Measurements from ENCODE around the gene NME7.

NME7 gene

DNA sequence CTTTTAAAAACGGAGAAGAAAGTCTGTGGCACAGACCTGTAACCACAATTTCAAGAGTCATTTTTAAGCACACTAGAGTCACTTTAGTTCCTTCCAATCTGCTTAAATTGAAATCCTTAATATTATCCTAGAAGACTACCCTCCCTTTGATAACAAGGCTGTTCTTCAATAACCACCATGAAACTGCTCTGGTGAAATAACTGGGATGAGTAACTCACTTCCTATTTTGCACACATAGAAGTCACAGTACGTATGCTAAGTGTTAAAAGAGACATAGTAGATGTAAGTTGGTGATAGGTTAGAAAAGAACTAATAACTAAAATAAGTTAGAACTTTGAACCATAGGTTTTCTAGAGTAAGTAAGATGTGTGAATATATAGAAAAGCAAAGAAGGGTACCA lies 107.8 kb downstream of the NME7 start:
- Histone ChIP-seq H3K4me1 (ENCODE audit: control insufficient read depth in 1 of 2, insufficient read depth in 1 of 2, low read depth in 1 of 2, low read length in 1 of 2) (peaks cover 8 to 13% of the 10 kb centered on the region in 2 experiments), H3K4me3 (ENCODE audit: low read depth in 1 of 2, low read length in 1 of 2) (no peak overlapping the region), H3K9me3 (no peaks in the 10 kb centered on the region), H3K27ac (no peak overlapping the region), H3K27me3 (no peaks in the 10 kb centered on the region), H3K36me3 (no peaks in the 10 kb centered on the region)
- TF ChIP-seq CTCF (IDR thresholded peaks at IDR 0.05) = no peak

- no peak for TF ChIP-seq CTCF (IDR thresholded peaks at IDR 0.05)
- no peaks in the 10 kb centered on the region for H3K9me3 ChIP-seq
- no peaks in the 10 kb centered on the region for H3K4me1 ChIP-seq (ENCODE audit: control insufficient read depth in 1 of 2, insufficient read depth in 1 of 2, low read depth in 1 of 2, low read length in 1 of 2)
- H3K36me3 ChIP-seq = no peaks in the 10 kb centered on the region
- H3K4me3 ChIP-seq (ENCODE audit: low read depth in 1 of 2, low read length in 1 of 2) = no peak overlapping the region
- H3K27me3 ChIP-seq = no peaks in the 10 kb centered on the region
- H3K27ac ChIP-seq = no peak overlapping the region
Measured at GRCh38 chr1:169250795-169251194, 116.8 kb downstream of the NME7 start.

DNA sequence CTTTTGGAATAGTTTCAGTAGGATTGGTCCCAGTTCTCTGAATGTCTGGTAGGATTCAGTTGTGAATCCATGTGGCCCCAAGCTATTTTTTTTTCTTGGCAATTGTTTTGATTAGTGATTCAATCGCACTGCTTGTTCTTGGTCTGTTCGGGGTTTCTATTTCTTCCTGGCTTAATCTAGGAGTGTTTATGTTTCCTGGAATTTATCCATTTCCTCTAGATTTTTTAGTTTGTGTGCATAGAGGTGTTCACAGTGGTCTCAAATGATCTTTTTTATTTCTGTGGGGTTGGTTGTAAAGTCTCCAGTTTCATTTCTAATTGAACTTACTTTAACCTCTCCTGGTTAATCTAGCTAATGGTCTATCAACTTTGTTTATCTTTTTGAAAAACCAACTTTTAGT lies 117.6 kb downstream of the NME7 start:
- Histone ChIP-seq H3K27me3 (no peaks in the 10 kb centered on the region), H3K9me3 (no peaks in the 10 kb centered on the region), H3K36me3 (no peaks in the 10 kb centered on the region), H3K27ac (no peak overlapping the region), H3K4me1 (ENCODE audit: control insufficient read depth in 1 of 2, insufficient read depth in 1 of 2, low read depth in 1 of 2, low read length in 1 of 2) (no peaks in the 10 kb centered on the region), H3K4me3 (ENCODE audit: low read depth in 1 of 2, low read length in 1 of 2) (no peak overlapping the region)
- TF ChIP-seq CTCF (IDR thresholded peaks at IDR 0.05) = no peak

DNA sequence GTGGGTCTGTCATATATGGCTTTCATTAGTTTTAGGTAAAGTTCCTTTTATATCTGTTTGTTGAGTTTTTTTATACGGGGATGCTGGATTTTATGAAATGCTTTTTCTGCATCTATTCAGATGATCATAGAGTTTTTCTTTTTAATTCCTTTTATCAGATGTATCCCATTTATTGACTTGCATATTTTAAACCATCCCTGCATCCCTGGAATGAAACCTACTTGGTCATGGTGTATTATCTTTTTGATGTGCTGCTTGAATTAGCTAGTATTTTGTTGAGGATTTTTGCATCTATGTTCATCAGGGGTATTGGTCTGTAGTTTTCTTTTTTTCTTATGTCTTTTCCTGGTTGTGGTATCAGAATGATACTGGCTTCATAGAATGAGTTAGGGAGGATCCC lies 118.0 kb downstream of the NME7 start:
- Histone ChIP-seq H3K4me1 (ENCODE audit: control insufficient read depth in 1 of 2, insufficient read depth in 1 of 2, low read depth in 1 of 2, low read length in 1 of 2) (no peaks in the 10 kb centered on the region), H3K9me3 (no peaks in the 10 kb centered on the region), H3K27ac (no peak overlapping the region), H3K36me3 (no peaks in the 10 kb centered on the region), H3K27me3 (no peaks in the 10 kb centered on the region), H3K4me3 (ENCODE audit: low read depth in 1 of 2, low read length in 1 of 2) (no peak overlapping the region)
- no peak for TF ChIP-seq CTCF (IDR thresholded peaks at IDR 0.05)

GRCh38 chr1:169245706-169246105 lies 121.9 kb downstream of the NME7 start:
- no peak overlapping the region for H3K4me3 ChIP-seq (ENCODE audit: low read depth in 1 of 2, low read length in 1 of 2)
- no peak overlapping the region for H3K27ac ChIP-seq
- TF ChIP-seq CTCF (IDR thresholded peaks at IDR 0.05) = no peak
- H3K4me1 ChIP-seq (ENCODE audit: control insufficient read depth in 1 of 2, insufficient read depth in 1 of 2, low read depth in 1 of 2, low read length in 1 of 2) = no peaks in the 10 kb centered on the region
- H3K27me3 ChIP-seq = no peaks in the 10 kb centered on the region
- no peaks in the 10 kb centered on the region for H3K36me3 ChIP-seq
- no peaks in the 10 kb centered on the region for H3K9me3 ChIP-seq
